Keratinocyte (primary cell): ENCODE results near the gene JCAD. TPM values are rescaled to one million over a fixed set of nuclear protein-coding genes. Genes with fewer than 3 reads are reported as not detected.

ENCODE experiments used
- DNase-seq: peaks from one replicate; pipeline ENCODE4 v3.0.0-alpha.2; 2011; ENCODE audit warnings: low read depth, missing footprints, low spot score
- FAIRE-seq: peaks from 2 replicates; lab custom pipeline; 2011; peaks lifted over from hg19 to GRCh38; lab: Jason Lieb, UNC
- H2AFZ ChIP-seq: 2 replicates; pipeline ENCODE4 v1.6.0; 2012; ENCODE audit warnings: low read length, control low read depth, inconsistent platforms; ENCODE audit not compliant: control insufficient read depth
- H3K27ac ChIP-seq: 2 replicates; pipeline ENCODE4 v1.5.1; 2011; ENCODE audit warnings: low read length; ENCODE audit not compliant: control insufficient read depth, insufficient read depth
- H3K27me3 ChIP-seq: 3 replicates; pipeline ENCODE4 v1.6.0; 2011; ENCODE audit warnings: low read length; ENCODE audit not compliant: control insufficient read depth, insufficient read depth; ENCODE audit errors: extremely low read depth
- H3K36me3 ChIP-seq, 2 experiments: 2 replicates in 1 of 2; 3 replicates in 1 of 2; pipeline ENCODE4 v1.5.1; 2011; ENCODE audit warnings: low read length in 2 of 2, mild to moderate bottlenecking in 1 of 2; ENCODE audit not compliant: control insufficient read depth in 2 of 2, insufficient read depth in 2 of 2; ENCODE audit errors: extremely low read depth in 1 of 2
- H3K4me1 ChIP-seq: 3 replicates; pipeline ENCODE4 v1.5.1; 2011; ENCODE audit warnings: low read length; ENCODE audit not compliant: control insufficient read depth, insufficient read depth; ENCODE audit errors: extremely low read depth
- H3K4me2 ChIP-seq: 3 replicates; pipeline ENCODE4 v1.6.0; 2011; ENCODE audit warnings: low read depth, low read length; ENCODE audit not compliant: control insufficient read depth, insufficient read depth; ENCODE audit errors: extremely low read depth
- H3K4me3 ChIP-seq, 3 experiments: fragments of 200-600 bp in 1 of 3; sonication (generic) in 1 of 3; 2 replicates in 2 of 3; 3 replicates in 1 of 3; pipeline ENCODE4 v1.5.1; 2011 to 2016; ENCODE audit warnings: low read length in 3 of 3, mild to moderate bottlenecking in 3 of 3, control low read depth in 2 of 3, inconsistent platforms in 1 of 3, low read depth in 1 of 3, mixed read lengths in 1 of 3, mixed run types in 1 of 3, moderate library complexity in 1 of 3; ENCODE audit not compliant: control insufficient read depth in 2 of 3, insufficient read depth in 2 of 3; ENCODE audit errors: extremely low read depth in 1 of 3
- H3K79me2 ChIP-seq: 2 replicates; pipeline ENCODE4 v1.6.0; 2012; ENCODE audit warnings: low read length; ENCODE audit not compliant: control insufficient read depth, insufficient read depth
- H3K9ac ChIP-seq: 3 replicates; pipeline ENCODE4 v1.6.0; 2011; ENCODE audit warnings: low read length; ENCODE audit not compliant: control insufficient read depth, insufficient read depth; ENCODE audit errors: extremely low read depth
- H3K9me1 ChIP-seq: 3 replicates; pipeline ENCODE4 v1.6.0; 2011; ENCODE audit warnings: low read length; ENCODE audit not compliant: control insufficient read depth, insufficient read depth; ENCODE audit errors: extremely low read depth
- H3K9me3 ChIP-seq: 2 replicates; pipeline ENCODE4 v1.5.1; 2012; ENCODE audit warnings: low read depth, low read length; ENCODE audit not compliant: control insufficient read depth
- H4K20me1 ChIP-seq: 3 replicates; pipeline ENCODE4 v1.6.0; 2011; ENCODE audit warnings: low read length; ENCODE audit not compliant: control insufficient read depth, insufficient read depth; ENCODE audit errors: extremely low read depth
- EZH2 ChIP-seq: IDR thresholded peaks from one replicate; pipeline ENCODE4 v1.6.1; 2012; ENCODE audit warnings: inconsistent platforms, mild to moderate bottlenecking, low read length, moderate library complexity
- dilution Hi-C: fragments of 300-500 bp; cut with MboI; formaldehyde crosslinking; loops from one replicate; pipeline ENCODE4 v1.7.0; 2020; ENCODE audit warnings: low sequenced_read_pairs; ENCODE audit not compliant: extremely low pct_ligation_motif_present
- polyA plus RNA-seq, 5 experiments: library from polyadenylated mRNA; depleted of rRNA in 3 of 5; stranded (reverse) in 3 of 5; stranded (forward) in 1 of 5; unstranded in 1 of 5; fragments of >200 nt; gene quantifications; 1 replicate in 1 of 5; 2 replicates in 3 of 5; 3 replicates in 1 of 5; pipeline versions ENCODE4 v1.2.1 to v1.2.3, GENCODE V29; 2011 to 2012; ENCODE audit warnings: missing spikeins in 2 of 5, low read depth in 1 of 5, low replicate concordance in 1 of 5
- TF ChIP-seq, protein P1 (sequence below), 3 experiments: IDR thresholded peaks in 1 of 3; conservative IDR thresholded peaks in 1 of 3; optimal IDR thresholded peaks in 1 of 3; 2 replicates in 2 of 3; 3 replicates in 1 of 3; pipeline versions ENCODE3 to v1.5.1; 2011; ENCODE audit warnings: low read length in 3 of 3, mild to moderate bottlenecking in 3 of 3, moderate library complexity in 2 of 3, control low read depth in 1 of 3, inconsistent platforms in 1 of 3; ENCODE audit not compliant: insufficient read depth in 2 of 3; ENCODE audit errors: extremely low read depth in 1 of 3

Gene JCAD
- polyA plus RNA-seq, 1 donor (not counting 4 experiments of a cell fraction or from before 2014, with no cell fraction given), result 0.10 TPM

GRCh38 chr10:30092151-30092790 is 32.9 kb upstream of the JCAD start:
- Histone ChIP-seq H3K4me2 (no peak overlapping the region), H3K4me3 (no peak overlapping the region), H3K36me3 (no peaks in the 10 kb centered on the region), H2AFZ (no peak overlapping the region), H3K27me3 (peaks cover 2% of the 10 kb centered on the region), H3K4me1 (no peaks in the 10 kb centered on the region), H3K9ac (no peak overlapping the region), H4K20me1 (no peaks in the 10 kb centered on the region), H3K9me1 (no peaks in the 10 kb centered on the region), H3K27ac (no peak overlapping the region), H3K79me2 (no peaks in the 10 kb centered on the region), H3K9me3 (no peaks in the 10 kb centered on the region)
- DNase-seq (no peak), FAIRE-seq (peak; percentile 67)
- TF ChIP-seq, protein P1, sequence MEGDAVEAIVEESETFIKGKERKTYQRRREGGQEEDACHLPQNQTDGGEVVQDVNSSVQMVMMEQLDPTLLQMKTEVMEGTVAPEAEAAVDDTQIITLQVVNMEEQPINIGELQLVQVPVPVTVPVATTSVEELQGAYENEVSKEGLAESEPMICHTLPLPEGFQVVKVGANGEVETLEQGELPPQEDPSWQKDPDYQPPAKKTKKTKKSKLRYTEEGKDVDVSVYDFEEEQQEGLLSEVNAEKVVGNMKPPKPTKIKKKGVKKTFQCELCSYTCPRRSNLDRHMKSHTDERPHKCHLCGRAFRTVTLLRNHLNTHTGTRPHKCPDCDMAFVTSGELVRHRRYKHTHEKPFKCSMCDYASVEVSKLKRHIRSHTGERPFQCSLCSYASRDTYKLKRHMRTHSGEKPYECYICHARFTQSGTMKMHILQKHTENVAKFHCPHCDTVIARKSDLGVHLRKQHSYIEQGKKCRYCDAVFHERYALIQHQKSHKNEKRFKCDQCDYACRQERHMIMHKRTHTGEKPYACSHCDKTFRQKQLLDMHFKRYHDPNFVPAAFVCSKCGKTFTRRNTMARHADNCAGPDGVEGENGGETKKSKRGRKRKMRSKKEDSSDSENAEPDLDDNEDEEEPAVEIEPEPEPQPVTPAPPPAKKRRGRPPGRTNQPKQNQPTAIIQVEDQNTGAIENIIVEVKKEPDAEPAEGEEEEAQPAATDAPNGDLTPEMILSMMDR (optimal IDR thresholded peaks at IDR 0.05 in 1 of 3, IDR thresholded peaks at IDR 0.05 in 1 of 3, conservative IDR thresholded peaks at IDR 0.05 in 1 of 3; ENCODE audit: extremely low read depth in 1 of 3, insufficient read depth in 2 of 3, low read length in 3 of 3), result no peak
- TF ChIP-seq EZH2, result no peak
- dilution Hi-C loops, result no loop called here

GRCh38 chr10:30091136-30091535 is 31.8 kb upstream of the JCAD start:
- DNase-seq, result no peak
- Histone ChIP-seq H3K79me2 (no peaks in the 10 kb centered on the region), H3K27ac (no peak overlapping the region), H3K27me3 (peaks cover 2% of the 10 kb centered on the region), H3K9me3 (no peaks in the 10 kb centered on the region), H2AFZ (no peak overlapping the region), H3K36me3 (no peaks in the 10 kb centered on the region), H3K9ac (no peak overlapping the region), H3K4me3 (no peak overlapping the region), H4K20me1 (no peaks in the 10 kb centered on the region), H3K9me1 (no peaks in the 10 kb centered on the region), H3K4me2 (no peak overlapping the region), H3K4me1 (no peaks in the 10 kb centered on the region)
- no peak for TF ChIP-seq EZH2
- TF ChIP-seq, protein P1 (optimal IDR thresholded peaks at IDR 0.05 in 1 of 3, IDR thresholded peaks at IDR 0.05 in 1 of 3, conservative IDR thresholded peaks at IDR 0.05 in 1 of 3; ENCODE audit: extremely low read depth in 1 of 3, insufficient read depth in 2 of 3, low read length in 3 of 3), result no peak
- no peak for FAIRE-seq
- dilution Hi-C loops, result no loop called here
